K562 (cell line): ENCODE results near the gene HAAO. TPM values are rescaled to one million over a fixed set of nuclear protein-coding genes. Genes with fewer than 3 reads are reported as not detected.

ENCODE experiments used
- CBX5 ChIP-seq: IDR thresholded peaks from 2 replicates; pipeline ENCODE4 v1.6.1; 2014; ENCODE audit warnings: low read depth, borderline replicate concordance
- CXXC5 ChIP-seq: fragments of 250-450 bp; sonication (Bioruptor Pico); IDR thresholded peaks from 2 replicates; pipeline ENCODE4 v1.8.0; 2022; ENCODE audit warnings: inconsistent platforms, mild to moderate bottlenecking, moderate library complexity
- EGR1 ChIP-seq: fragments of 450-650 bp; conservative IDR thresholded peaks from 2 replicates; pipeline ENCODE4 v1.6.1; 2017; ENCODE audit warnings: mild to moderate bottlenecking
- KDM4B ChIP-seq, 2 experiments: fragments of 450-650 bp in 1 of 2; sonication (generic) in 1 of 2; IDR thresholded peaks; 2 replicates each; pipeline ENCODE4 v1.6.1; 2016 to 2017; ENCODE audit warnings: borderline replicate concordance in 2 of 2, antibody characterized with exemption in 1 of 2, low read depth in 1 of 2, mild to moderate bottlenecking in 1 of 2
- LCOR ChIP-seq: sonication (generic); formaldehyde crosslinking; IDR thresholded peaks from 2 replicates; pipeline ENCODE4 v1.8.0; 2022; ENCODE audit warnings: mild to moderate bottlenecking, missing genetic modification reagents
- RB1 ChIP-seq: fragments of 450-650 bp; IDR thresholded peaks from 2 replicates; pipeline ENCODE4 v1.6.1; 2017; ENCODE audit warnings: low read depth, mild to moderate bottlenecking
- RREB1 ChIP-seq: fragments of 250-450 bp; sonication (Bioruptor Pico); IDR thresholded peaks from 2 replicates; pipeline ENCODE4 v1.4.0; 2020
- SMC3 ChIP-seq: conservative IDR thresholded peaks from 2 replicates; pipeline ENCODE4 v1.6.1; 2011; ENCODE audit warnings: low read depth, low read length, improper control_type of control experiment; ENCODE audit not compliant: insufficient read depth
- SP1 ChIP-seq: sonication (generic); formaldehyde crosslinking; IDR thresholded peaks from 2 replicates; pipeline ENCODE4 v1.8.1; 2022; ENCODE audit warnings: mild to moderate bottlenecking, missing genetic modification reagents
- STAG1 ChIP-seq: sonication (generic); formaldehyde crosslinking; IDR thresholded peaks from 2 replicates; pipeline ENCODE4 v1.5.0; 2020; ENCODE audit warnings: missing genetic modification reagents, borderline replicate concordance
- SUPT5H ChIP-seq: fragments of 450-650 bp; IDR thresholded peaks from 2 replicates; pipeline ENCODE4 v1.6.1; 2016
- ZBTB17 ChIP-seq: fragments of 450-650 bp; formaldehyde crosslinking; IDR thresholded peaks from 2 replicates; pipeline ENCODE4 v1.4.0; 2020; ENCODE audit warnings: mild to moderate bottlenecking
- ZBTB33 ChIP-seq: sonication (generic); formaldehyde crosslinking; IDR thresholded peaks from 2 replicates; pipeline ENCODE4 v1.8.1; 2023; ENCODE audit warnings: mild to moderate bottlenecking, missing genetic modification reagents
- ZNF384 ChIP-seq: IDR thresholded peaks from 2 replicates; pipeline ENCODE4 v1.6.1; 2012; ENCODE audit warnings: low read depth, low read length, improper control_type of control experiment
- polyA plus RNA-seq, 8 experiments: library from polyadenylated mRNA; depleted of rRNA in 4 of 8; stranded (reverse) in 5 of 8; unstranded in 3 of 8; fragments of >200 nt; fragmentation: Nextera tagmentation in 2 of 8; fragmentation: Illumina TruSeq in 1 of 8; extraction: Ambion mirVana in 2 of 8; extraction: Trizol in 1 of 8; gene quantifications; 2 replicates each; pipeline versions ENCODE4 v1.2.1 to v1.2.3, GENCODE V29; 2011 to 2014; ENCODE audit warnings: inconsistent platforms in 1 of 8, missing spikeins in 1 of 8
- total RNA-seq, 7 experiments: library from RNA; depleted of rRNA in 6 of 7; stranded (reverse); fragments of >200 nt in 6 of 7; fragmentation: Illumina TruSeq in 2 of 7; extraction: Trizol in 2 of 7; gene quantifications; 2 replicates each; pipeline versions ENCODE4 v1.2.1 to v1.2.3, GENCODE V29; 2011 to 2021; ENCODE audit warnings: low replicate concordance in 1 of 7
- TF ChIP-seq, protein P1 (sequence below): fragments of 450-650 bp; formaldehyde crosslinking; IDR thresholded peaks from 2 replicates; pipeline ENCODE4 v1.4.0; 2020; ENCODE audit warnings: mild to moderate bottlenecking, moderate library complexity
- TF ChIP-seq, protein P2 (sequence below): sonication (generic); formaldehyde crosslinking; IDR thresholded peaks from 2 replicates; pipeline ENCODE4 v1.8.0; 2022; ENCODE audit warnings: mild to moderate bottlenecking, missing genetic modification reagents

Gene HAAO
- total and polyA plus RNA-seq, 9 of the 15 experiments (the other 6 are each of a cell fraction or from before 2014, with no cell fraction given) = not detected

GRCh38 chr2:42827647-42828486, 35.5 kb upstream of the HAAO start (continued):
- TF ChIP-seq RREB1 (CRISPR knock-in tag) = 0 out of 2 replicates have a peak, but pooled peaks have one; percentile 70
- TF ChIP-seq SUPT5H = no peak
- TF ChIP-seq LCOR (CRISPR knock-in tag) = 0 out of 2 replicates have a peak, but pooled peaks have one; percentile 46
- peak; percentile 80 for TF ChIP-seq RB1
- TF ChIP-seq ZBTB17 (CRISPR knock-in tag) = 0 out of 2 replicates have a peak, but pooled peaks have one; percentile 54
- TF ChIP-seq, protein P1, sequence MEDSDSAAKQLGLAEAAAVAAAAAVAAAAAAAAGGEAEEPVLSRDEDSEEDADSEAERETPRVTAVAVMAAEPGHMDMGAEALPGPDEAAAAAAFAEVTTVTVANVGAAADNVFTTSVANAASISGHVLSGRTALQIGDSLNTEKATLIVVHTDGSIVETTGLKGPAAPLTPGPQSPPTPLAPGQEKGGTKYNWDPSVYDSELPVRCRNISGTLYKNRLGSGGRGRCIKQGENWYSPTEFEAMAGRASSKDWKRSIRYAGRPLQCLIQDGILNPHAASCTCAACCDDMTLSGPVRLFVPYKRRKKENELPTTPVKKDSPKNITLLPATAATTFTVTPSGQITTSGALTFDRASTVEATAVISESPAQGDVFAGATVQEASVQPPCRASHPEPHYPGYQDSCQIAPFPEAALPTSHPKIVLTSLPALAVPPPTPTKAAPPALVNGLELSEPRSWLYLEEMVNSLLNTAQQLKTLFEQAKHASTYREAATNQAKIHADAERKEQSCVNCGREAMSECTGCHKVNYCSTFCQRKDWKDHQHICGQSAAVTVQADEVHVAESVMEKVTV (CRISPR knock-in tag) = peak; percentile 82
- no peak for TF ChIP-seq CBX5
- TF ChIP-seq ZNF384 = 0 out of 2 replicates have a peak, but pooled peaks have one; percentile 21
- TF ChIP-seq STAG1 (CRISPR knock-in tag) = peak; percentile 97
- TF ChIP-seq EGR1 = no peak
- 0 out of 2 replicates have a peak, but pooled peaks have one; percentile 26 for TF ChIP-seq CXXC5 (CRISPR knock-in tag)
- peak; percentile 78 for TF ChIP-seq SMC3
- peak; percentile 42 for TF ChIP-seq SP1 (CRISPR knock-in tag)
- TF ChIP-seq KDM4B (IDR thresholded peaks at IDR 0.05; ENCODE audit: borderline replicate concordance in 2 of 2, low read depth in 1 of 2) = peak in 1 of 2 experiments; percentile 48; a peak in 1 of 4 replicates
- TF ChIP-seq, protein P2, sequence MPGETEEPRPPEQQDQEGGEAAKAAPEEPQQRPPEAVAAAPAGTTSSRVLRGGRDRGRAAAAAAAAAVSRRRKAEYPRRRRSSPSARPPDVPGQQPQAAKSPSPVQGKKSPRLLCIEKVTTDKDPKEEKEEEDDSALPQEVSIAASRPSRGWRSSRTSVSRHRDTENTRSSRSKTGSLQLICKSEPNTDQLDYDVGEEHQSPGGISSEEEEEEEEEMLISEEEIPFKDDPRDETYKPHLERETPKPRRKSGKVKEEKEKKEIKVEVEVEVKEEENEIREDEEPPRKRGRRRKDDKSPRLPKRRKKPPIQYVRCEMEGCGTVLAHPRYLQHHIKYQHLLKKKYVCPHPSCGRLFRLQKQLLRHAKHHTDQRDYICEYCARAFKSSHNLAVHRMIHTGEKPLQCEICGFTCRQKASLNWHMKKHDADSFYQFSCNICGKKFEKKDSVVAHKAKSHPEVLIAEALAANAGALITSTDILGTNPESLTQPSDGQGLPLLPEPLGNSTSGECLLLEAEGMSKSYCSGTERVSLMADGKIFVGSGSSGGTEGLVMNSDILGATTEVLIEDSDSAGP = 0 out of 2 replicates have a peak, but pooled peaks have one; percentile 38
- TF ChIP-seq ZBTB33 (CRISPR knock-in tag) = peak; percentile 88
